Measurements from ENCODE around the gene DNAH6. TPM values are rescaled to one million over a fixed set of nuclear protein-coding genes. Genes with fewer than 3 reads are reported as not detected.

DNAH6 gene
- total RNA-seq, 1 donor from 2014 or later: not detected

- no peak for DNase-seq (ENCODE audit: low read depth, low spot score)
Measured at GRCh38 chr2:84833481-84834150, 317.3 kb downstream of the DNAH6 start.

- DNase-seq (ENCODE audit: low read depth, low spot score): no peak
Measured at GRCh38 chr2:84836215-84836614, 319.9 kb downstream of the DNAH6 start.

GRCh38 chr2:84838434-84839145 is 322.3 kb downstream of the DNAH6 start:
- no peak for DNase-seq (ENCODE audit: low read depth, low spot score)

- DNase-seq (ENCODE audit: low read depth, low spot score): no peak
Measured at GRCh38 chr2:84839851-84840250, 323.6 kb downstream of the DNAH6 start.

GRCh38 chr2:84840306-84840705 is 324.0 kb downstream of the DNAH6 start:
- DNase-seq (ENCODE audit: low read depth, low spot score): no peak

- no peak for DNase-seq (ENCODE audit: low read depth, low spot score)
Measured at GRCh38 chr2:84841577-84841976, 325.3 kb downstream of the DNAH6 start.

- no peak for DNase-seq (ENCODE audit: low read depth, low spot score)
Measured at GRCh38 chr2:84844141-84844540, 327.8 kb downstream of the DNAH6 start.

GRCh38 chr2:84846041-84846663 is 329.9 kb downstream of the DNAH6 start:
- no peak for DNase-seq (ENCODE audit: low read depth, low spot score)

- DNase-seq (ENCODE audit: low read depth, low spot score): no peak
Measured at GRCh38 chr2:84846741-84847142, 330.4 kb downstream of the DNAH6 start.

- DNase-seq (ENCODE audit: low read depth, low spot score): no peak
Measured at GRCh38 chr2:84847326-84848050, 331.2 kb downstream of the DNAH6 start.

GRCh38 chr2:84849271-84849952 is 333.1 kb downstream of the DNAH6 start:
- no peak for DNase-seq (ENCODE audit: low read depth, low spot score)

- DNase-seq (ENCODE audit: low read depth, low spot score): no peak
Measured at GRCh38 chr2:84850471-84850870, 334.2 kb downstream of the DNAH6 start.

- no peak for DNase-seq (ENCODE audit: low read depth, low spot score)
Measured at GRCh38 chr2:84851876-84852275, 335.6 kb downstream of the DNAH6 start.

GRCh38 chr2:84854850-84855249 is 338.6 kb downstream of the DNAH6 start:
- DNase-seq (ENCODE audit: low read depth, low spot score): no peak

- DNase-seq (ENCODE audit: low read depth, low spot score): no peak
Measured at GRCh38 chr2:84855731-84856130, 339.4 kb downstream of the DNAH6 start.

- no peak for DNase-seq (ENCODE audit: low read depth, low spot score)
Measured at GRCh38 chr2:84856787-84857186, 340.5 kb downstream of the DNAH6 start.

- DNase-seq (ENCODE audit: low read depth, low spot score): no peak
Measured at GRCh38 chr2:84857566-84857965, 341.3 kb downstream of the DNAH6 start.

GRCh38 chr2:84858123-84858522 is 341.8 kb downstream of the DNAH6 start:
- no peak for DNase-seq (ENCODE audit: low read depth, low spot score)

- no peak for DNase-seq (ENCODE audit: low read depth, low spot score)
Measured at GRCh38 chr2:84858937-84859336, 342.6 kb downstream of the DNAH6 start.

- DNase-seq (ENCODE audit: low read depth, low spot score): no peak
Measured at GRCh38 chr2:84861539-84861938, 345.2 kb downstream of the DNAH6 start.

GRCh38 chr2:84862006-84862405 is 345.7 kb downstream of the DNAH6 start:
- no peak for DNase-seq (ENCODE audit: low read depth, low spot score)

Measured in pulmonary artery endothelial cell (primary cell).